ENCODE data around the gene LBHD2. TPM values are rescaled to one million over a fixed set of nuclear protein-coding genes. Genes with fewer than 3 reads are reported as not detected.

The LBHD2 gene
- polyA plus RNA-seq, 1 donor from 2014 or later = not detected

DNA sequence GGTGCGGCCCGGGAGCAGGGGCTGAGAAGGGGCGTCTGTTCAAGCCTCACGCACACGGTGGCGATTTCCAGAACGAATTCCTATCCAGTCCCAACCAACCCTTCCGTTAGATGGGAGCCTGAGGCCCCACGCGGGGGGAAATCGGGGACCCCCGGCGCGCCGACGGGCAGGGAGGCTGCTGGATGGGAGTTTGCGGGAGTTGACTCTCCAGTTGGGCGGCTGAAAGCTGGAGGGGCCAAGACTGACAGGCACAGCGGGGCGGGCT is 20.3 kb downstream of the LBHD2 start:
- Histone ChIP-seq H3K4me3 (ENCODE audit: low read length) (peak overlapping the region; percentile 63), H3F3A (ENCODE audit: insufficient read depth, low read length, poor library complexity, severe bottlenecking) (no peaks in the 10 kb centered on the region), H3K9me3 (ENCODE audit: low read length) (no peaks in the 10 kb centered on the region), H3K4me2 (ENCODE audit: low read length) (no peak overlapping the region), H3K36me3 (ENCODE audit: insufficient read depth, low read length) (no peaks in the 10 kb centered on the region), H2AFZ (ENCODE audit: low read depth, low read length) (no peak overlapping the region), H3K27ac (ENCODE audit: low read length) (no peak overlapping the region), H3K9ac (ENCODE audit: low read length) (no peak overlapping the region), H4K20me1 (ENCODE audit: insufficient read depth) (no peaks in the 10 kb centered on the region), H3K27me3 (ENCODE audit: insufficient read depth, low read depth, low read length) (peaks cover 38% of the 10 kb centered on the region), H3K79me2 (replicated peaks; ENCODE audit: insufficient read depth, low read length) (no peaks in the 10 kb centered on the region), H3K9me2 (ENCODE audit: insufficient read depth, low read length) (no peaks in the 10 kb centered on the region)
- TF ChIP-seq POLR2AphosphoS5 (IDR thresholded peaks at IDR 0.05) = no peak
- TF ChIP-seq EZH2 (IDR thresholded peaks at IDR 0.05; ENCODE audit: borderline replicate concordance, insufficient read depth, low read length, poor library complexity, severe bottlenecking) = no peak
- TF ChIP-seq EP300 (conservative IDR thresholded peaks at IDR 0.05; ENCODE audit: poor library complexity, severe bottlenecking) = no peak

DNA sequence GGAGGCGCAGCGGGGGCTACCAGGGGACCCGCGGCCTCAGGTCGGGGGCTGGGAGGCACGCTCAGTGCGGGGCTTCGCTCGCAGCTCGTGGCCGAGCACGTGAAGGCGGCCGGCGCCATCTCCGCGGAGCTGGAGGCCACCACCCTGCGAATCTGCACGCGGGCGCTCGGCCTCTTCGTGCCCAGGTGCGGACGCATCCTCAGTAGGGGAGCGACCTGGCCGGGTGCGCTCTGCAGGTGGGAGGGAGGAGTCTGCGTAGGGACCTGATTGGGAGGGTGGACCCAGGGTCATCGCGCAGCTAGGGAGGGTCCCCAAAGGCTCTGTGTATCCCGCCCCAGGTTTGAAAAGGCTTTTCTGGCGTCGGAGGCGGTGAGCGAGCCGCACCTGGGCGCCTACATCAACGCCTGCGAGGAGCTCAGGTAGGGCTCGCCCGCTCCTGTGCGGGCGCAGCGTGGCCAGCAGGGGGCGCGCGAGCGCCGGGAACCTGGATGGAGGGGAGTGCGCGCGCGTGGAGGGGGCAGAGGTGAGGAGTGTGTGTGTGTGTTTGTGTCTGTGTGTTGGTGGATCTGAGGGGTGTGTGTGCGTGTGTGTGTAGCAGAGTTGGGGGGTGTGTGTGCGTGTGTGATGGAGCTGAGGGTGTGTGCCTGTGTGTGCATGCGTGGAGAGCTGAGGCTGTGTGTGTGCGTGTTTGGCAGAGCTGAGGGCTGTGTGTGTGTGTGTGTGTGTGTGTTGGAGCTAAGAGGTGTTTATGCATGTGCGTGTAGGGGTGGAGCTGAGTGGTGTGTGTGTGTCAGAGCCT is 20.8 kb downstream of the LBHD2 start:
- Histone ChIP-seq H2AFZ (ENCODE audit: low read depth, low read length) (peak overlapping the region; percentile 17), H3K27ac (ENCODE audit: low read length) (no peak overlapping the region), H3K36me3 (ENCODE audit: insufficient read depth, low read length) (no peaks in the 10 kb centered on the region), H3K4me3 (ENCODE audit: low read length) (peak overlapping the region; percentile 63), H3K4me2 (ENCODE audit: low read length) (no peak overlapping the region), H3K9ac (ENCODE audit: low read length) (peak overlapping the region; percentile 29), H3K79me2 (replicated peaks; ENCODE audit: insufficient read depth, low read length) (no peaks in the 10 kb centered on the region), H4K20me1 (ENCODE audit: insufficient read depth) (no peaks in the 10 kb centered on the region), H3F3A (ENCODE audit: insufficient read depth, low read length, poor library complexity, severe bottlenecking) (no peaks in the 10 kb centered on the region), H3K9me2 (ENCODE audit: insufficient read depth, low read length) (no peaks in the 10 kb centered on the region), H3K9me3 (ENCODE audit: low read length) (no peaks in the 10 kb centered on the region), H3K27me3 (ENCODE audit: insufficient read depth, low read depth, low read length) (peaks cover 38% of the 10 kb centered on the region)
- no peak for TF ChIP-seq TAF1 (IDR thresholded peaks at IDR 0.05; ENCODE audit: low read depth)
- TF ChIP-seq REST (IDR thresholded peaks at IDR 0.05; ENCODE audit: borderline replicate concordance) = no peak
- TF ChIP-seq EZH2 (IDR thresholded peaks at IDR 0.05; ENCODE audit: borderline replicate concordance, insufficient read depth, low read length, poor library complexity, severe bottlenecking) = no peak
- no peak for TF ChIP-seq EP300 (conservative IDR thresholded peaks at IDR 0.05; ENCODE audit: poor library complexity, severe bottlenecking)
- TF ChIP-seq MXI1 (conservative IDR thresholded peaks at IDR 0.05; ENCODE audit: poor library complexity, severe bottlenecking) = peak; percentile 37
- TF ChIP-seq, protein P1, sequence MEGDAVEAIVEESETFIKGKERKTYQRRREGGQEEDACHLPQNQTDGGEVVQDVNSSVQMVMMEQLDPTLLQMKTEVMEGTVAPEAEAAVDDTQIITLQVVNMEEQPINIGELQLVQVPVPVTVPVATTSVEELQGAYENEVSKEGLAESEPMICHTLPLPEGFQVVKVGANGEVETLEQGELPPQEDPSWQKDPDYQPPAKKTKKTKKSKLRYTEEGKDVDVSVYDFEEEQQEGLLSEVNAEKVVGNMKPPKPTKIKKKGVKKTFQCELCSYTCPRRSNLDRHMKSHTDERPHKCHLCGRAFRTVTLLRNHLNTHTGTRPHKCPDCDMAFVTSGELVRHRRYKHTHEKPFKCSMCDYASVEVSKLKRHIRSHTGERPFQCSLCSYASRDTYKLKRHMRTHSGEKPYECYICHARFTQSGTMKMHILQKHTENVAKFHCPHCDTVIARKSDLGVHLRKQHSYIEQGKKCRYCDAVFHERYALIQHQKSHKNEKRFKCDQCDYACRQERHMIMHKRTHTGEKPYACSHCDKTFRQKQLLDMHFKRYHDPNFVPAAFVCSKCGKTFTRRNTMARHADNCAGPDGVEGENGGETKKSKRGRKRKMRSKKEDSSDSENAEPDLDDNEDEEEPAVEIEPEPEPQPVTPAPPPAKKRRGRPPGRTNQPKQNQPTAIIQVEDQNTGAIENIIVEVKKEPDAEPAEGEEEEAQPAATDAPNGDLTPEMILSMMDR (IDR thresholded peaks at IDR 0.05; ENCODE audit: poor library complexity, severe bottlenecking) = peak; percentile 99
- no peak for TF ChIP-seq POLR2AphosphoS5 (IDR thresholded peaks at IDR 0.05)
- peak; percentile 96 for TF ChIP-seq SMC3 (conservative IDR thresholded peaks at IDR 0.05; ENCODE audit: poor library complexity)
- TF ChIP-seq RAD21 (conservative IDR thresholded peaks at IDR 0.05) = peak; percentile 92

Measured in neural cell (in vitro differentiated cells).